SH-SY5Y (cell line): ENCODE measurements around the gene DAPK1.

ENCODE experiments used
- GATA2 ChIP-seq: IDR thresholded peaks from 2 replicates; pipeline ENCODE4 v1.6.1; 2011; ENCODE audit warnings: mild to moderate bottlenecking, low read depth, low read length
- GATA3 ChIP-seq: IDR thresholded peaks from 2 replicates; pipeline ENCODE4 v1.6.1; 2011; ENCODE audit warnings: low read depth, mild to moderate bottlenecking, low read length, moderate library complexity

- no peak for TF ChIP-seq GATA2
- no peak for TF ChIP-seq GATA3
Measured at GRCh38 chr9:87592554-87593358, 95.1 kb downstream of the DAPK1 start.
